HG02970 (cell line): ENCODE data around the gene POU2F3.
"Not testable (repeated sequence)": the region's sequence is repeated elsewhere in the genome, so short reads cannot be mapped to it uniquely, and the experiment has no call there.

Experiments
- ATAC-seq: cut with Tn5 transposase; IDR thresholded peaks from one replicate; pipeline ENCODE4 v1.9.1; 2021; ENCODE audit warnings: mild to moderate bottlenecking, moderate library complexity, moderate number of reproducible peaks; ENCODE audit not compliant: unreplicated experiment, low FRiP score

The POU2F3 gene

GRCh38 chr11:120272303-120272702 is 32.4 kb downstream of the POU2F3 start:
- no peak for ATAC-seq

- ATAC-seq, result no peak
Observed at GRCh38 chr11:120273432-120273831, 33.5 kb downstream of the POU2F3 start.

GRCh38 chr11:120273956-120274355 is 34.0 kb downstream of the POU2F3 start:
- not testable (repeated sequence) for ATAC-seq

- ATAC-seq, result no peak
Observed at GRCh38 chr11:120279502-120279901, 39.6 kb downstream of the POU2F3 start.

- ATAC-seq, result no peak
Observed at GRCh38 chr11:120280600-120281051, 40.7 kb downstream of the POU2F3 start.

GRCh38 chr11:120281143-120281795 is 41.3 kb downstream of the POU2F3 start:
- ATAC-seq, result no peak

GRCh38 chr11:120283124-120283523 is 43.2 kb downstream of the POU2F3 start:
- no peak for ATAC-seq

GRCh38 chr11:120284272-120284671 is 44.3 kb downstream of the POU2F3 start:
- ATAC-seq, result no peak

GRCh38 chr11:120285256-120285655 is 45.3 kb downstream of the POU2F3 start:
- no peak for ATAC-seq

- no peak for ATAC-seq
Observed at GRCh38 chr11:120288021-120288420, 48.1 kb downstream of the POU2F3 start.

- no peak for ATAC-seq
Observed at GRCh38 chr11:120289426-120289825, 49.5 kb downstream of the POU2F3 start.

GRCh38 chr11:120290956-120291355 is 51.0 kb downstream of the POU2F3 start:
- no peak for ATAC-seq

GRCh38 chr11:120293038-120293800 is 53.3 kb downstream of the POU2F3 start:
- ATAC-seq, result no peak

GRCh38 chr11:120294096-120294495 is 54.2 kb downstream of the POU2F3 start:
- ATAC-seq, result no peak

- no peak for ATAC-seq
Observed at GRCh38 chr11:120295099-120295498, 55.2 kb downstream of the POU2F3 start.

- no peak for ATAC-seq
Observed at GRCh38 chr11:120296554-120296953, 56.6 kb downstream of the POU2F3 start.

GRCh38 chr11:120298461-120298860 is 58.5 kb downstream of the POU2F3 start:
- ATAC-seq, result no peak

- ATAC-seq, result no peak
Observed at GRCh38 chr11:120302001-120302805, 62.3 kb downstream of the POU2F3 start.

- ATAC-seq, result no peak
Observed at GRCh38 chr11:120303004-120303637, 63.2 kb downstream of the POU2F3 start.

- no peak for ATAC-seq
Observed at GRCh38 chr11:120304526-120304925, 64.6 kb downstream of the POU2F3 start.

- ATAC-seq, result no peak
Observed at GRCh38 chr11:120305286-120305685, 65.3 kb downstream of the POU2F3 start.
